H1 (cell line): ENCODE measurements around the gene CDCA7L. TPM values are rescaled to one million over a fixed set of nuclear protein-coding genes. Genes with fewer than 3 reads are reported as not detected.

ENCODE experiments used
- CTCF ChIA-PET: fragments of 300-600 bp; sonication (Branson Sonifier 250); formaldehyde crosslinking; loops from one replicate; lab custom pipeline; 2021; ENCODE audit not compliant: partially characterized antibody; lab: Charles Lee
- POLR2A ChIA-PET: fragments of 300-600 bp; sonication (Branson Sonifier 250); formaldehyde crosslinking; loops from one replicate; lab custom pipeline; 2021; ENCODE audit warnings: inconsistent platforms; ENCODE audit not compliant: partially characterized antibody; lab: Charles Lee
- DNase-seq, 2 experiments: peaks; one replicate each; pipeline versions ENCODE4 v3.0.0 to v3.0.0-alpha.2; 2010 to 2022; ENCODE audit warnings: low spot score in 2 of 2, low read depth in 1 of 2, mixed read lengths in 1 of 2
- FAIRE-seq: peaks from 2 replicates; lab custom pipeline; 2011; peaks lifted over from hg19 to GRCh38; lab: Jason Lieb, UNC
- H2AFZ ChIP-seq: 2 replicates; pipeline ENCODE4 v1.8.1; 2012; ENCODE audit warnings: low read length, inconsistent platforms
- H2AK5ac ChIP-seq: 2 replicates; pipeline ENCODE4 v1.6.1; 2013; ENCODE audit warnings: low read depth, low read length
- H2BK120ac ChIP-seq: replicated peaks from 2 replicates; pipeline ENCODE3; 2013; ENCODE audit warnings: low read depth, low read length, inconsistent platforms
- H2BK12ac ChIP-seq: 2 replicates; pipeline ENCODE4 v1.6.1; 2013; ENCODE audit warnings: low read depth, low read length
- H2BK15ac ChIP-seq: 2 replicates; pipeline ENCODE4 v1.6.1; 2013; ENCODE audit warnings: low read length
- H2BK20ac ChIP-seq: 2 replicates; pipeline ENCODE4 v1.6.1; 2013; ENCODE audit warnings: low read length
- H2BK5ac ChIP-seq: 2 replicates; pipeline ENCODE4 v1.6.1; 2013; ENCODE audit warnings: low read depth, low read length
- H3K14ac ChIP-seq: 2 replicates; pipeline ENCODE4 v1.6.1; 2013; ENCODE audit warnings: inconsistent platforms; ENCODE audit not compliant: insufficient read length
- H3K18ac ChIP-seq: 2 replicates; pipeline ENCODE4 v1.6.1; 2013; ENCODE audit warnings: low read length; ENCODE audit errors: extremely low read depth
- H3K23ac ChIP-seq: 2 replicates; pipeline ENCODE4 v1.6.1; 2013; ENCODE audit warnings: inconsistent platforms; ENCODE audit not compliant: insufficient read length
- H3K23me2 ChIP-seq: 2 replicates; pipeline ENCODE4 v1.6.1; 2013; ENCODE audit warnings: low read depth, low read length
- H3K27ac ChIP-seq: 2 replicates; pipeline ENCODE4 v1.6.1; 2011; ENCODE audit warnings: low read depth, low read length, inconsistent platforms
- H3K27me3 ChIP-seq, 4 experiments: replicated peaks in 1 of 4; 1 replicate in 1 of 4; 2 replicates in 3 of 4; pipeline versions ENCODE4 v1.6.1 to v1.8.1; 2011 to 2013; ENCODE audit warnings: low read length in 3 of 4, mild to moderate bottlenecking in 3 of 4, inconsistent platforms in 2 of 4, mixed read lengths in 2 of 4, moderate library complexity in 1 of 4; ENCODE audit not compliant: control insufficient read depth in 3 of 4, insufficient read depth in 3 of 4; ENCODE audit errors: extremely low read depth in 1 of 4
- H3K36me3 ChIP-seq, 4 experiments: 2 replicates each; pipeline versions ENCODE4 v1.6.1 to v1.8.1; 2011 to 2013; ENCODE audit warnings: mild to moderate bottlenecking in 4 of 4, low read length in 3 of 4, moderate library complexity in 2 of 4, control low read depth in 1 of 4, inconsistent platforms in 1 of 4; ENCODE audit not compliant: insufficient read depth in 4 of 4, control insufficient read depth in 2 of 4
- H3K4ac ChIP-seq: replicated peaks from 2 replicates; pipeline ENCODE3; 2013; ENCODE audit warnings: low read length, low read depth, mixed read lengths, inconsistent platforms; ENCODE audit not compliant: insufficient read length
- H3K4me1 ChIP-seq, 4 experiments: replicated peaks in 1 of 4; 1 replicate in 1 of 4; 2 replicates in 3 of 4; pipeline versions ENCODE4 v1.6.1 to v1.8.1; 2011 to 2013; ENCODE audit warnings: low read length in 3 of 4, inconsistent platforms in 2 of 4, mixed read lengths in 1 of 4; ENCODE audit not compliant: insufficient read depth in 4 of 4, control insufficient read depth in 3 of 4
- H3K4me2 ChIP-seq, 2 experiments: 2 replicates each; pipeline versions ENCODE4 v1.6.1 to v1.8.1; 2011 to 2013; ENCODE audit warnings: low read depth in 2 of 2, low read length in 2 of 2, control low read depth in 1 of 2, inconsistent platforms in 1 of 2, mild to moderate bottlenecking in 1 of 2; ENCODE audit not compliant: insufficient read depth in 1 of 2
- H3K4me3 ChIP-seq, 4 experiments: fragments of 200-600, 300-600 bp in 1 of 4; sonication (generic), shearing (Covaris generic), sonication (Bioruptor Twin) in 1 of 4; 2 replicates each; pipeline versions ENCODE4 v1.5.1 to v1.8.1; 2011 to 2016; ENCODE audit warnings: low read length in 4 of 4, low read depth in 3 of 4, control low read depth in 2 of 4, inconsistent platforms in 2 of 4, mild to moderate bottlenecking in 2 of 4, mixed read lengths in 1 of 4, moderate library complexity in 1 of 4; ENCODE audit not compliant: insufficient read depth in 2 of 4; ENCODE audit errors: extremely low read depth in 1 of 4
- H3K56ac ChIP-seq: replicated peaks from 2 replicates; pipeline ENCODE3; 2013; ENCODE audit warnings: low read depth, mild to moderate bottlenecking, mixed read lengths, low read length, inconsistent platforms; ENCODE audit not compliant: insufficient read length
- H3K79me1 ChIP-seq: 2 replicates; pipeline ENCODE4 v1.6.1; 2013; ENCODE audit warnings: low read depth, low read length, control low read depth
- H3K79me2 ChIP-seq, 2 experiments: 2 replicates each; pipeline versions ENCODE4 v1.6.1 to v1.8.1; 2012 to 2013; ENCODE audit warnings: low read length in 2 of 2, mild to moderate bottlenecking in 2 of 2, inconsistent platforms in 1 of 2; ENCODE audit not compliant: insufficient read depth in 2 of 2, control insufficient read depth in 1 of 2
- H3K9ac ChIP-seq, 4 experiments: replicated peaks in 1 of 4; 1 replicate in 1 of 4; 2 replicates in 3 of 4; pipeline versions ENCODE4 v1.6.1 to v1.8.1; 2011 to 2013; ENCODE audit warnings: low read depth in 3 of 4, low read length in 3 of 4, control low read depth in 2 of 4, mild to moderate bottlenecking in 2 of 4, moderate library complexity in 2 of 4, inconsistent platforms in 1 of 4; ENCODE audit errors: extremely low read depth in 1 of 4
- H3K9me3 ChIP-seq, 2 experiments: 2 replicates each; pipeline versions ENCODE4 v1.6.1 to v1.8.1; 2012 to 2013; ENCODE audit warnings: mild to moderate bottlenecking in 2 of 2, moderate library complexity in 2 of 2, control low read depth in 1 of 2, inconsistent platforms in 1 of 2, low read depth in 1 of 2, low read length in 1 of 2, mixed read lengths in 1 of 2; ENCODE audit not compliant: insufficient read depth in 2 of 2
- H4K20me1 ChIP-seq, 2 experiments: replicated peaks in 1 of 2; 2 replicates each; pipeline versions ENCODE3 to v1.8.1; 2011 to 2013; ENCODE audit warnings: inconsistent platforms in 2 of 2, low read length in 2 of 2, mild to moderate bottlenecking in 1 of 2; ENCODE audit not compliant: insufficient read depth in 2 of 2, control insufficient read depth in 1 of 2
- H4K5ac ChIP-seq: 2 replicates; pipeline ENCODE4 v1.6.1; 2013; ENCODE audit warnings: low read length, low read depth, mixed read lengths, inconsistent platforms; ENCODE audit not compliant: insufficient read length
- H4K8ac ChIP-seq: 2 replicates; pipeline ENCODE4 v1.8.0; 2013; ENCODE audit warnings: mild to moderate bottlenecking, moderate library complexity, low read length, inconsistent platforms; ENCODE audit not compliant: insufficient read depth; ENCODE audit errors: extremely low read depth
- H4K91ac ChIP-seq: replicated peaks from 2 replicates; pipeline ENCODE3; 2013; ENCODE audit warnings: low read length, mixed read lengths, inconsistent platforms; ENCODE audit not compliant: insufficient read length
- CTBP2 ChIP-seq: IDR thresholded peaks from 2 replicates; pipeline ENCODE4 v1.7.0; 2011; ENCODE audit warnings: borderline replicate concordance, mild to moderate bottlenecking, moderate library complexity, mixed read lengths, low read length; ENCODE audit not compliant: insufficient read depth, insufficient read length
- EZH2 ChIP-seq: fragments of 200-600 bp; sonication (generic); IDR thresholded peaks from 2 replicates; pipeline ENCODE4 v1.7.1; 2012; ENCODE audit warnings: low read depth, mild to moderate bottlenecking, moderate library complexity, low read length, inconsistent platforms; ENCODE audit not compliant: severe bottlenecking
- WGBS, 2 experiments: shearing (Covaris generic) in 1 of 2; methylation state at CpG; one replicate each; pipeline versions ENCODE4 v1.1.6 to v1.1.7; 2013 to 2015; ENCODE audit warnings: low lambda C conversion rate in 2 of 2, mixed read lengths in 2 of 2, inconsistent platforms in 1 of 2, low coverage in 1 of 2, missing lambda C conversion rate in 1 of 2; ENCODE audit not compliant: insufficient replicate concordance in 2 of 2, insufficient coverage in 1 of 2, insufficient read length in 1 of 2; ENCODE audit errors: extremely low coverage in 1 of 2, missing lambda C conversion rate in 1 of 2; 5-methylcytosine and 5-hydroxymethylcytosine counted together
- polyA plus RNA-seq, 7 experiments: library from polyadenylated mRNA; depleted of rRNA in 3 of 7; stranded (reverse) in 5 of 7; unstranded in 2 of 7; fragments of >200 nt in 5 of 7; fragments of 200-250 nt in 2 of 7; gene quantifications; 1 replicate in 5 of 7; 2 replicates in 1 of 7; 4 replicates in 1 of 7; pipeline versions ENCODE4 v1.2.1 to v1.2.3, GENCODE V29; 2011 to 2013; ENCODE audit warnings: missing spikeins in 2 of 7, mixed read lengths in 2 of 7
- total RNA-seq: library from RNA; stranded (reverse); fragmentation: NEBNext Ultra II Directional; extraction: Animal tissue kit (Norgen Biotek cat#: 25700); gene quantifications from 2 replicates; pipeline ENCODE4 v1.2.1, GENCODE V29; 2021

The CDCA7L gene
- total and polyA plus RNA-seq, 2 of the 8 experiments (the other 6 are each of a cell fraction or from before 2014, with no cell fraction given), result 93.8 to 168 TPM

GRCh38 chr7:21891291-21891690, 54.4 kb downstream of the CDCA7L start:
- no peaks in the 10 kb centered on the region for H3K23me2 ChIP-seq
- H3K14ac ChIP-seq, result no peak overlapping the region
- no peak overlapping the region for H3K9ac ChIP-seq
- H2BK15ac ChIP-seq, result no peak overlapping the region
- H3K9me3 ChIP-seq, result no peaks in the 10 kb centered on the region
- WGBS, 2 experiments, result 89% methylated on average over 3 of the region's 3 CpGs; no CpG with 5 or more reads in 1 of the 2 experiments
- no peaks in the 10 kb centered on the region for H3K27me3 ChIP-seq
- H3K4me2 ChIP-seq, result no peak overlapping the region
- H3K56ac ChIP-seq, result no peak overlapping the region
- H2BK5ac ChIP-seq, result no peak overlapping the region
- no peak overlapping the region for H2BK20ac ChIP-seq
- H4K91ac ChIP-seq, result no peak overlapping the region
- H3K79me1 ChIP-seq, result no peaks in the 10 kb centered on the region
- H3K23ac ChIP-seq, result no peak overlapping the region
- no peaks in the 10 kb centered on the region for H4K20me1 ChIP-seq
- no peak for TF ChIP-seq EZH2
- TF ChIP-seq CTBP2, result no peak
- no peak overlapping the region for H2AK5ac ChIP-seq
- DNase-seq (no peak), FAIRE-seq (no peak)
- POLR2A ChIA-PET, result interaction anchor here (0.8 kb wide), 1 partner anchor 10 kb away, joined by 3 read pairs; no protein-coding TSS in a partner anchor
- no peak overlapping the region for H2BK120ac ChIP-seq
- H3K4ac ChIP-seq, result no peak overlapping the region
- H4K8ac ChIP-seq, result no peak overlapping the region
- no peak overlapping the region for H3K18ac ChIP-seq
- H3K4me3 ChIP-seq, result no peak overlapping the region
- H4K5ac ChIP-seq, result no peak overlapping the region
- no peaks in the 10 kb centered on the region for H3K79me2 ChIP-seq
- peaks cover 0 to 3% (median 0%) of the 10 kb centered on the region in 4 experiments; a peak in 3 of 7 replicates for H3K4me1 ChIP-seq
- no peaks in the 10 kb centered on the region; a peak in 1 of 8 replicates for H3K36me3 ChIP-seq
- CTCF ChIA-PET, result interaction anchor here (0.9 to 1.3 kb wide), 2 partner anchors 9 to 11 kb away, joined by 3 read pairs; no protein-coding TSS in a partner anchor
- H2AFZ ChIP-seq, result no peak overlapping the region
- no peak overlapping the region for H2BK12ac ChIP-seq
- H3K27ac ChIP-seq, result no peak overlapping the region
